Embryonic facial prominence (tissue), 1 donor: Measurements from ENCODE around the gene KIR2DL1.
"Not testable (repeated sequence)": the region's sequence is repeated elsewhere in the genome, so short reads cannot be mapped to it uniquely, and the experiment has no call there.

ENCODE experiments used
- DNase-seq: peaks from one replicate; pipeline ENCODE4 v3.0.0-alpha.2; 2016; ENCODE audit errors: extremely low spot score

KIR2DL1 gene

GRCh38 chr19:54771018-54771960 is 1.7 kb downstream of the KIR2DL1 start:
- not testable (repeated sequence) for DNase-seq

DNA sequence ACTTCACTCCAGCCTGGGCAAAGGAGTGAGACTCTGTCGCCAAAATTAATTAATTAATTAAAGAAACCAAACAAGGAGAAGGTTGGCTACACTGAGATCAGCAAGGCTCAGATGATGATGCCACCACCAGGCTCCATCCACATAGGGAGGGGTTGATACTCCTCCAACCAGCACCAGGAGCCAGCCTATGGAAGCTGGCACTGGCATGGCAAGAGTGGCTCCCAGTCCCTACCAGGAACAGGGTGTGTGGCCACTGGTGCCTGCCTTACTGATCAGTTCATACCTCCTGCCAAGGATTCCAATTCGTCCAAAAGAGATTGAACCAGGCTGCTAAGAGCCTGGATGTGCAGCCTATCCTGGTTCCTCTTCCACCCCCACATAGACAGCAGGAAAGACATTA is 3.1 kb downstream of the KIR2DL1 start:
- DNase-seq: not testable (repeated sequence)

DNA sequence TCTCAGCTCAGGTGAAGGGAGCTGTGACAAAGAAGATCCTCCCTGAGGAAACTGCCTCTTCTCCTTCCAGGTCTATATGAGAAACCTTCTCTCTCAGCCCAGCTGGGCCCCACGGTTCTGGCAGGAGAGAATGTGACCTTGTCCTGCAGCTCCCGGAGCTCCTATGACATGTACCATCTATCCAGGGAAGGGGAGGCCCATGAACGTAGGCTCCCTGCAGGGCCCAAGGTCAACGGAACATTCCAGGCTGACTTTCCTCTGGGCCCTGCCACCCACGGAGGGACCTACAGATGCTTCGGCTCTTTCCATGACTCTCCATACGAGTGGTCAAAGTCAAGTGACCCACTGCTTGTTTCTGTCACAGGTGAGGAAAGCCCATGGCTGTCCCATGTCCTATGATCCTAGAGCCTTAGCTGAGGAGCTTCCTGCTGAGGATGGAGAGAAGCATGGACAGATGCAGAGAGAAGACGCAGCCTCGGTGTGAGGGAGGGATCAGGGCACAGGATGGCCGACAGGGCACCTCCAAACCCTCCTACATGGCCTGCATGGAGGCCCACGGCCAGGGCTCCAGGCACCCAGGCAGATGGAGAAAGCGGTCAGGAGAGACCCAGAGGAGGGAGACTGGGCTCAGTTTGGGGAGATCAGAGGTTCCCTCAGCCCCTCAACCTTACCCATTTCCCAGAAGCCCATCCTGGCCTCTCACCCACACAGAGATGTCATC is 5.7 kb downstream of the KIR2DL1 start:
- not testable (repeated sequence) for DNase-seq

DNA sequence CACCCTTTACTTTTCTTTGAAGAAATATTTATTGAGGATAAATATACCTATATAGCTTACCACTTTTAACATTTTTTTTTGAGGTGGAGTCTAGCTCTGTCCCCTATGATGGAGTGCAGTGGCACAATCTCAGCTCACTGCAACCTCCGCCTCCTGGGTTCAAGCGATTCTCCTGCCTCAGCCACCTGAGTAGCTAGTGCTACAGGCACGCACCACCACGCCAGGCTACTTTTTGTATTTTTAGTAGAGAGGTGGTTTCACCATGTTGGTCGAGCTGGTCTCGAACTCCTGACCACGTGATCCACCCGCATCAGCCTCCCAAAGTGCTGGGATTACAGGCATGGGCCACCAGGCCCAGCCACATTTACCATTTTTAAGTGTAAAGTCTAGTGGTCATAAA is 6.2 kb downstream of the KIR2DL1 start:
- not testable (repeated sequence) for DNase-seq

DNA sequence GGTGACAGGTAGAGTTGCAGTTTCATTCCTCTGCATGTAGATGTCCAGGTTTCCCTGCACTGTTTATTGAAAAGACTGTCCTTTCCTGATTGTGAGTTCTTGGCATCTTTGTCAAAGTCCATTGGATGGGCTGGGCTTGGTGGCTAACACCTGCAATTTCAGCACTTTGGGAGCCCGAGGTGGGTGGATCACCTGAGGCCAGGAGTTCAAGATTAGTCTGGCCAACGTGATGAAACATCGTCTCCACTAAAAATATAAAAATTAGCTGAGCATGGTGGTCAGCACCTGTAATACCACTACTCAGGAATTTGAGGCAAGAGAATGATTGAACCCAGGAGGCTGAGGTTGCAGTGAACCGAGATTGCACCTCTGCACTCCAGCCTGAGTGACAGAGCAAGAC is 8.3 kb downstream of the KIR2DL1 start:
- not testable (repeated sequence) for DNase-seq

- DNase-seq: not testable (repeated sequence)
Observed at GRCh38 chr19:54778896-54779295, 9.3 kb downstream of the KIR2DL1 start.

- not testable (repeated sequence) for DNase-seq
Observed at GRCh38 chr19:54782916-54783315, 13.3 kb downstream of the KIR2DL1 start.

GRCh38 chr19:54786091-54786723 is 16.6 kb downstream of the KIR2DL1 start:
- not testable (repeated sequence) for DNase-seq

- not testable (repeated sequence) for DNase-seq
Observed at GRCh38 chr19:54788154-54788553, 18.6 kb downstream of the KIR2DL1 start.

- no peak for DNase-seq
Observed at GRCh38 chr19:54790711-54791110, 21.1 kb downstream of the KIR2DL1 start.

DNA sequence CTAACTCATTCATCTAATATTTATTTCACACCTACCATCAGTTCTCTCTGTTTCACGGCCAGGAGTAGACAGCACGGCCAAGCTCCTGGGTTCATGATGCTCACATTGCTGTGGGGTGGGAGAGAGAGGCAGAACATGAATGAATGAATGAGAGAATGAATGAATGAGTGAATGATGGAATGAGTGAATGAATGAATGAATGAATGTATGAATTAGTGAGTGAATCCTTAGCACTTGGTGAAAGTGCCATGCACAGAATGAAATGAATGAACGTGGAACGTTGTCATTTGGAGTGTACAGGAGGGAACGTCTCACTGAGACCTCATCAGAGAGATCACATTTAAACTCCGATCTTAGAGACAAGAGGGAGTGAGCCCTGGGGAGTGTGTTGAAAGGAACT is 21.9 kb downstream of the KIR2DL1 start:
- no peak for DNase-seq

GRCh38 chr19:54792814-54793213 is 23.2 kb downstream of the KIR2DL1 start:
- DNase-seq: no peak

- no peak for DNase-seq
Observed at GRCh38 chr19:54795758-54796157, 26.2 kb downstream of the KIR2DL1 start.

DNA sequence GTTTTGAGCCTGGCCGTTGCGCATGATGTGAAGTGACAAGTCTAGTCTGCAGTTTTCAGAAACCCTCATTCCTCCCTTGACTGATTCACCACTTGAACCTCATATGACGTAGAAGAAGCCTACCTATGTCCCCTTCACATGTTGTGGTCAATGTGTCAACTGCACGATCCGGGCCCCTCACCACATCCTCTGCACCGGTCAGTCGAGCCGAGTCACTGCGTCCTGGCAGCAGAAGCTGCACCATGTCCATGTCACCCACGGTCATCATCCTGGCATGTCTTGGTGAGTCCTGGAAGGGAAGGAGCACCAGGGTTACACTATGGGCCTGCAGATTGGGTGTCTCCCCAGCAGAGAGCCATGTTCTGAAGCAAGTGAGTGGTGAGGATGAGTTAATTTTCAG is 33.8 kb downstream of the KIR2DL1 start, which contains the start of gene KIR2DL4:
Gene KIR2DL4, plus strand, starts transcription at position 201 of the 400 bp plus-strand sequence. Its CDS starts 42 bp downstream, at position 243.
- DNase-seq: no peak

GRCh38 chr19:54804101-54804500 is 34.5 kb downstream of the KIR2DL1 start:
- DNase-seq: no peak

DNA sequence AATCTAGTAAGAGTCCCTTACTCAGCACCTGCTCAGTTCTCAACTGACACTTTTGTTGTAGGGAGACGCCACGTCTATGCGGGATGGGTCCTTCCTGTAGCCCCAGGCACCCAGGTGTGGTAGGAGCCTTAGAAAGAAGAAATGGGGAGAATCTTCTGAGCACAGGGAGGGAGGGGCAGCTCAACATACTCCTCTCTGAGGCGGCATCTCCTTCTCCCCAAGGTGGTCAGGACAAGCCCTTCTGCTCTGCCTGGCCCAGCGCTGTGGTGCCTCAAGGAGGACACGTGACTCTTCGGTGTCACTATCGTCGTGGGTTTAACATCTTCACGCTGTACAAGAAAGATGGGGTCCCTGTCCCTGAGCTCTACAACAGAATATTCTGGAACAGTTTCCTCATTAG is 35.0 kb downstream of the KIR2DL1 start:
- DNase-seq: no peak

DNA sequence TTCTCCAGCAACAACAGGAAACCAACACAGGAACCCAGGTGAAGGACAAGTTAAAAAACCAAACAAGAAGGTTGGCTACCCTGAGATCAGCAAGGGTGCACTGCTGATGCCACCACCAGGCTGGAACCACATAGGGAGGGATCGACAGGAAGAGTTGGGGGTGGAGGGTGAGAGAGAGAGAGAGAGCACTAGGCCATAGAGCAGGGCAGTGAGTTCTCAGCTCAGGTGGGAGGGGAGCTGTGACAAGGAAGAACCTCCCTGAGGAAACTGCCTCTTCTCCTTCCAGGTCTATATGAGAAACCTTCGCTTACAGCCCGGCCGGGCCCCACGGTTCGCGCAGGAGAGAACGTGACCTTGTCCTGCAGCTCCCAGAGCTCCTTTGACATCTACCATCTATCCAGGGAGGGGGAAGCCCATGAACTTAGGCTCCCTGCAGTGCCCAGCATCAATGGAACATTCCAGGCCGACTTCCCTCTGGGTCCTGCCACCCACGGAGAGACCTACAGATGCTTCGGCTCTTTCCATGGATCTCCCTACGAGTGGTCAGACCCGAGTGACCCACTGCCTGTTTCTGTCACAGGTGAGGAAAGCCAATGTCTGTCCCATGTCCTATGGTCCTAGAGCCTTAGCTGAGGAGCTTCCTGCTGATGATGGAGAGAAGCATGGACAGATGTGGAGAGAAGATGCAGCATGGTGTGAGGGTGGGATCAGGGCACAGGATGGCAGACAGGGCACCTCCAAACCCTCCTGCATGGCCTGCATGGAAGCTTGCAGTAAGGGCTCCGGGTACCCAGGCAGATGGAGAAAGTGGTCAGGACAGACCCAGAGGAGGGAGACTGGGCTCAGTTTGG is 36.3 kb downstream of the KIR2DL1 start:
- no peak for DNase-seq

GRCh38 chr19:54806516-54806838 is 36.9 kb downstream of the KIR2DL1 start:
- DNase-seq: no peak

DNA sequence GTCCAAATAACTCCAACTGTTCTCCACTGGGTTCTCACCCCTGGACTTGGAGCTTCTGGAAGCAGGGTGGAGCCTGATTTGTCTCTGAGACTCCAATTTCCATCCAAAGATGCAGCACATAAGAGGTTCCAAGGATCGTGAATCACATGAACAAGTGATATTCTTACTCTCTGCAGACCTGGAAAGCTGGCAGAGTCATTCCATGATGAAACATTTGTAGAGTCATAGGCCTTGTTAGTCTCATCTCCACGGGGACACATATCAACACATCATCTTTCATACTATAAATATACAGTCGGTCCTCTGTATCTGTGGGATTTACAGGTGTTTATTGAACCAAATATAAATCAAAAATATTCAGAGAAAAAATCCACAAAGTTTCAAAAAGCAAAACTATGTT is 45.0 kb downstream of the KIR2DL1 start:
- not testable (repeated sequence) for DNase-seq

DNA sequence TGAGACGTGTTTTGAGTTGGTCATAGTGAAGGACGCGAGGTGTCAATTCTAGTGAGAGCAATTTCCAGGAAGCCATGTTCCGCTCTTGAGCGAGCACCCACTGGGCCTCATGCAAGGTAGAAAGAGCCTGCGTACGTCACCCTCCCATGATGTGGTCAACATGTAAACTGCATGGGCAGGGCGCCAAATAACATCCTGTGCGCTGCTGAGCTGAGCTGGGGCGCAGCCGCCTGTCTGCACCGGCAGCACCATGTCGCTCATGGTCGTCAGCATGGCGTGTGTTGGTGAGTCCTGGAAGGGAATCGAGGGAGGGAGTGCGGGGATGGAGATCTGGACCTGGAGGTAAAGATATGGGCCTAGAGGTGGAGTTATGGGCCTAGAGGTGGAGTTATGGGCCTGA is 46.7 kb downstream of the KIR2DL1 start, which contains the start of gene KIR3DL1:
Gene KIR3DL1, plus strand, starts transcription at position 218 of the 400 bp plus-strand sequence.
- DNase-seq: not testable (repeated sequence)
